ENCODE measurements around the gene GPR108. TPM values are rescaled to one million over a fixed set of nuclear protein-coding genes. Genes with fewer than 3 reads are reported as not detected.

The GPR108 gene
- total RNA-seq, 1 donor from 2014 or later: 109 TPM

DNA sequence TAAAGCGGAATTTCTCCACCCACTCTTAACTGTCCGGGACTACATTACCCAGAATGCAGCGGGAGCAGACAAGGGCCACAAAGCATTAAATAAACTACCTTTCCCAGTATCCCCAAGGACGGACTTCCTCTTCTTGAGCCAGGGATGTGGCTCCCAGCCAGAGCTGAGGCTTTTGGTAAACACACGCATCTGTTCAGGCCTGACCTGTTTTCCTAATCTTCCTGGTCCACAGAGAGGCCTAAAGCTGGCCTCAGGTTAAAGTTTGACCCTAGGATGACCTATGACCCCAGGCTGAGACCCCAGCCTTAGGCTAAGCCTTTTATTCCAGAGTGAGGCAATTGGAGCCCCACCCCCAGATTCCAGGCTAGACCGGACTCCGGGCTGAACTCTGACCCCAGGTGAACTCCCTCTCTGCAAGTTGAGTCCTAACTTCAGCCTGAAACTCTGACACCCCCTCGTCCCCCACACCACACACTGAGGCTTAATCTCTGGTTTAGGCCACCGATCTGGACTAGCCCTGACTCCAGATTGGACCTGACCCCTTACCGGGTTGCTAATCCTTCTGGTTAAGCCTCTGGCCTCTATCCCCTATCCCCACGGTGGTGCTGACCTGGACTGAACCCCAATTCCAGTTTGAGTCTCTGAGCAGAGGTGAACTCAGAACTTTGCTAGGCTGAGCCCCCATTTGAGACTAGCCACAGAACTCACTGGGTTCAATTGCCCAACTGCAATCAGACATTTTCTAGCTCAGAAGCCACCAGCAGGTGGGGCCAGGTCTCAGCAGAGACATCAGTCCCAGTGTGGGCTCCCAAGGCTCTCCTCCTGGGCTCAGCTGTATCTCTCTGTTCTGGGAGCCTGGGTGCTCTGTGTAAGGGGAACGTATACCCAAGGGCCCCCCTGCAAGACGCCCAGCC, 750 bp upstream of the GPR108 start:
- DNase-seq (ENCODE audit: low read depth): peak; percentile 75

DNA sequence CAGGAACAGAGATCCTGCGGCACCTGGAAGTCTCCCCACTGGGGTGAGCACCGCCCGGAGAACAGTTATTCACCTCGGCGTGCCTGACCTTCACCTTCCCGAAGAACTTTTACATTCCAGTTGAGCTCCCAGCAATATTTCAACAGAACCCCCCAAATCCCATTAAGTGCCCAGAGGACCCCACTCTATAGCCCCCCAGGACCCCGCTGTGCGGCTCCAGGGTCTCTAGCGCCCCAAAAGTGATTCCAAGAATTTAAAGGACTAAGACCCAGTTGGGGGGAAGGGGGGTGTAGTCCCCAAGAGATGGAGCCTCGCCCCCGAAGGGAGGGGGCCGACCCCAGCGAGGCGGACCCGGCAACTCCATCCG, 480 bp downstream of the GPR108 start:
- DNase-seq (ENCODE audit: low read depth): no peak

- peak; percentile 82 for DNase-seq (ENCODE audit: low read depth)
Measured at GRCh38 chr19:6736169-6736916, 1.0 kb downstream of the GPR108 start.

DNA sequence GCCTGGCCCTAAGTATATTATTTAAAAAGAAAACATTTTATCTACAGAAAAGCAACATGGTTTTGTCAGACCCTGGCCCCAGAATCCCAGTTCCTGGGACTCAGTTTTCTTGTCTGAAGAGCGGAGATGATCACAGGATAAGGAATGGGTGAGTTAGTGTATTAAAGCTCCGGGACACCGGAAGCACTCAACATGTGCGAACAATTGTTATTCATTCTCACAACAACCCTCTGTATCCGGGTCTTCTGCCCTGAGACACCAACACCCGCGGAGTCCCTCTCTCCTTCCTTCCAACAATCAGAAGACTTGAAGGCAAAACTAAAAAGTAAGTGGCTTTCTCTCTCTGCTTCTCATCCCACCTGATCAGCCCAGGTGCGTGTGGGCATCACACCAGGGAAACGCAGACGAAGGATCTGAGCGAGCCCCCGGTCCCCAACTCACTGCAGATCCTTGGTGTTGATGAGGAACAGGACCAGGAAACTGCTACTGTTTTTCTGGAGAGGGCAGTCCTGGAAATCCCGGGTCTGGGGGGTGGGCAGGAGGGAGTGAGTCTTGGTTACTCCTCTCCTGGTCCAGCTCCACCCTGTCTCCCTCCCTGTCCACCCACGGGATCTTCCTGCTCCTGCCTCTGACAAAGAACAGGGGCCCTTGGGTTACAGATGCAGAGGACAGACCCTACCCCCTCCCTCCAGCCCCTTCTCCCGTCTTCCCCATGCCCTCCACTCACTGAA, 2.0 kb downstream of the GPR108 start:
- DNase-seq (ENCODE audit: low read depth): no peak

DNA sequence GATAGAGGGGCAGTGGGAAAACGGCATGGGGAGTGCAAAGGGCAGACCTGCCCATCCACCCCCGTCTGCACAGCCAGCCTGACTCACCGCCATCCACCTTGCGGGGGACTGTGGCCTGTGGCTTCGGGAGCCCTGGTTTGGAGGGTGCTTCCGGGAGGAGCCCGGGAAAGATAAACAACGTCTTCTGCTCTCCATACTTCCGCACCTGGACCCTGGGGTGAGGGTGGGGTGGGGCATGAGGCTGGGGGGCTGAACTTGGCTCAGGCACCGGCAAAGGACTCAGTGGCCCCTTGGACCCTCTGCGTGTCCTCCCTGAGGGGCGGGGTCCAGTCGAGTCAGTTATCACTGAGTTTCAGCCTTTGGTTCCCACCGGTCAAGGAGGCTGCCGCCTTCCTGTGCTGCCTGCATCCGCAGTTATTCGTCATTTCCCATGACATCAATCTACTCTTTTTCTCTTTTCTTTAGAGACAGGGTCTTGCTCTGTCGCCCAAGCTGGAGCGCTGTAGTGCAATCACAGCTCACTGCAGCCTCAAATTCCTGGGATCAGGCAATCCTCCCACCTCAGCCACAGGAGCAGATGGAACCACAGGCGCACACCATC, 3.2 kb downstream of the GPR108 start:
- DNase-seq (ENCODE audit: low read depth): no peak

- no peak for DNase-seq (ENCODE audit: low read depth)
Measured at GRCh38 chr19:6733338-6734095, 3.9 kb downstream of the GPR108 start.

- DNase-seq (ENCODE audit: low read depth): no peak
Measured at GRCh38 chr19:6732803-6733337, 4.5 kb downstream of the GPR108 start.

DNA sequence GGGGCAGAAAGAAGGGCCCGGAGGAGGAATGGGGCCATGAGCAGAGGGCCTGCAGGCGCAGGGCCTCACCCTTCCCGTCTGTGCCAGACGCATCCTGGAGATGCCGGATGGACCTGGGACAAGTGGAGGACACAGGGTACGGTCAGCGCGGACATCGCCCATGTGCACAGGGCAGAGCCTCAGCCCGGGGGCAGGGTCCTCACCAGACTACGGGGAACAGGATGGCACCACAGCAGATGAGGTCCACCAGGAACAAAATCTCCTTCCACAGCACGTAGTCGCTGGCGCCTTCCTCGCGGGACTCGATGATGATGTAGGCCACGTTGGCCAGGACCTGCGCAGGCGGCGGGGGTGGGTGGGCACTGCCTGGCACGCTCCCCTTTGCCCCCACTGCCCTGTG, 5.6 kb downstream of the GPR108 start:
- no peak for DNase-seq (ENCODE audit: low read depth)

GRCh38 chr19:6730941-6731670, 6.3 kb downstream of the GPR108 start:
- no peak for DNase-seq (ENCODE audit: low read depth)

DNA sequence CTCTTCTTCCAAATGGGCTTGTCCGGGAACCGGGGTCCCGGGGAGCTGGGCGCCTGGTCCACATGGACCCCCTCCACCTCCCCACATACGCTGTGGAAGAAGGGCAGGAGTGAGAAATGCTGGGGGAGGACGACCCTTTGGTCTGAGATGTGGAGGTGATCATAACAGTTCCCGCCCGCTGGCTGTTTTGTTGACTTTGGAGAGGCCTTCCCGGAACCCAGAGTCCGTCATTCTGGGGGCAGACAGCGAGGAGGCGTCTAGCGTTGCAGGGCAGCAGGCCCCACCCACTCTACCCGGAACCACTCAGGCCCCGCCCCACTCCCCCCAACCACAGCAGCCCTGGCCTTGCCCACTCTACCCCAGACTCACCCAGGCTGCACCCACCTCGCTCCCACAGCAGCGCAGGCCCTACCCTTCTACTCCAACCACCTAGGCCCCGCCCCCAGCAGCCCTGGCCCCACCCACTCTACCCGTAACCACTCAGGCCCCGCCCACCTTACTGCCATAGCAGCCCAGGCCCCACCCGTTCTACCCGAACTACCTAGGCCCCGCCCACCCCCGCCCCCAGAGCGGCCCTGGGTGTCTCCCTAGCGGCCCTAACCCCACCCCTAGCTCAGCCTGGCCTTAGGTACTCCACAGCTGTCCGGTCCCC, 7.1 kb downstream of the GPR108 start:
- no peak for DNase-seq (ENCODE audit: low read depth)

GRCh38 chr19:6729573-6730152, 7.7 kb downstream of the GPR108 start:
- no peak for DNase-seq (ENCODE audit: low read depth)

GRCh38 chr19:6728346-6728745, 9.0 kb downstream of the GPR108 start:
- DNase-seq (ENCODE audit: low read depth): no peak

DNA sequence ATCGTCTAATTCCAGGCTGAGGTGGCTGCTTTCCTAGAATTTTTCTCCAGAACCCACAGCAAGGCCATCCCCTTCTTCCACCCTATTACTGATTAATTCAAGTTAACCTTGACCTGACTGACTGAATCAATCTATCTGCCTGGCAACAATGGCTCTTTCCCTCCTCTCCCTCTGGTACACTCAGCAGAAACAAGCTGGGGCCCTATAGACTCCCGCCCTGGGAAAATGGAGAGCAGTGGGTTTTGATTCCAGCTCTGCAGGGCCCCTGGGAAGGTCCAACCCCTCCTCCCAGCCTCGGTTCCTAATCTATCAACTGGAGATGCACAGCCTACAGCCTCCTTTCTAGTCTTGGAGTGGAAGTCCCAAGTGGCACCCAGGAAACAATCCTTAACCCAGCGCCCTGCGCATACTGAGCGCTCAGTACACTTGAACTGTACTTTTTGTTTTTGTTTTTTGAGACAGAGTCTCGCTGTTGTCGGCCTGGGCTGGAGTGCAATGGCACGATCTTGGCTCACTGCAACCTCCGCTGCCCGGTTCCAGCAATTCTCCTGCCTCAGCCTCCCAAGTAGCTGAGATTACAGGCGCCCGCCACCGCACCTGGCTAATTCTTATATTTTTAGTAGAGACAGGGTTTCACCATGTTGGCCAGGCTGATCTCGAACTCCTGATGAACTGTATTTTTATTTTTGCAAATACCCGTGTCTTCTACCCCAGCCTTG, 11.7 kb downstream of the GPR108 start:
- peak; percentile 85 for DNase-seq (ENCODE audit: low read depth)

DNA sequence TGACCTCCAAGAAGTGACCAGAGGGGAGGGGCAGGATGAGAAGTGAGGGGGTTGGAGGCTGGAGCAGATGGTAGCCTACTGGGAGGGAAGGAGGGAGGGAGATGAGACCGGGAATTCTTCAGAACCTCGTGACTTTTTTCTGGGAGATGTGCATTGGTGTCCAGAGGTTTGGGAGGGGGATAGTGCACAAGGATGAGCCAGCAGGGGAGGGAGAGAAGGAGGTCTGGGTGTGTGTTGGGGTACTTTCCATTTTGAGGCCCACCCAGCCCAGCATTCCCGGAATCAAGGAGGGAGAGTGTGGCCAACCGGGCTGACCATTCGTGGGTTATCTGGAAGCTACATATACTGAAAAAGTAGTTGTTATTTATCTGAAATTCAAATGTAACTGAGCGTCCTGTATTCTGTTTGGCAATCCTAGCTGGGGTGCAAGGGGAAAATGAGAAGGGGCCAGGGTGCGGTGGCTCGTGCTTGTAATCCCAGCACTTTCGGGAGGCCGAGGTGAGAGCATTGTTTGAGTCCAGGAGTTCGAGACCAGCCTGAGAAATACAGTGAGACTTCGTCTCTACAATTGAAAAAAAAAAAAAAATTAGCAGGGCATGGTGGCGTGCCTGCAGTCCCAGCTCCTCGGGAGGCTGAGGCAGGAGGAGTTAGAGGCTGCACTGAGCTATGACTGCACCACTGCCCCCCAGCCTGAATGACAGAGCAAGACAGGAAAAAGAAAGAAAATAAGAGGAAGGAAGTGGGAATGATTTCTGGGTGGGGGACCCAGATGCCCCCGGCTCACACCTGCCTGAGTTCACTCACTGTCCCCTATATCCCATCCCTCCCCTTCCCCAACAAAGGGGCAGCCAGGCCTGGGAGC, 12.5 kb downstream of the GPR108 start:
- no peak for DNase-seq (ENCODE audit: low read depth)

GRCh38 chr19:6723738-6724137, 13.6 kb downstream of the GPR108 start:
- DNase-seq (ENCODE audit: low read depth): peak; percentile 49

- peak; percentile 85 for DNase-seq (ENCODE audit: low read depth)
Measured at GRCh38 chr19:6723108-6723618, 14.2 kb downstream of the GPR108 start.

- peak; percentile 71 for DNase-seq (ENCODE audit: low read depth)
Measured at GRCh38 chr19:6721773-6722172, 15.6 kb downstream of the GPR108 start.

GRCh38 chr19:6721138-6721474, 16.3 kb downstream of the GPR108 start:
- DNase-seq (ENCODE audit: low read depth): no peak

All from renal cortical epithelial cell (primary cell).